GM18502 (cell line): ENCODE measurements around the gene CBX1.
"Not testable (repeated sequence)": the region's sequence is repeated elsewhere in the genome, so short reads cannot be mapped to it uniquely, and the experiment has no call there.

Experiments used
- ATAC-seq: cut with Tn5 transposase; IDR thresholded peaks from one replicate; pipeline ENCODE4 v1.9.1; 2021; ENCODE audit warnings: mild to moderate bottlenecking; ENCODE audit not compliant: unreplicated experiment, poor library complexity

CBX1 gene

DNA sequence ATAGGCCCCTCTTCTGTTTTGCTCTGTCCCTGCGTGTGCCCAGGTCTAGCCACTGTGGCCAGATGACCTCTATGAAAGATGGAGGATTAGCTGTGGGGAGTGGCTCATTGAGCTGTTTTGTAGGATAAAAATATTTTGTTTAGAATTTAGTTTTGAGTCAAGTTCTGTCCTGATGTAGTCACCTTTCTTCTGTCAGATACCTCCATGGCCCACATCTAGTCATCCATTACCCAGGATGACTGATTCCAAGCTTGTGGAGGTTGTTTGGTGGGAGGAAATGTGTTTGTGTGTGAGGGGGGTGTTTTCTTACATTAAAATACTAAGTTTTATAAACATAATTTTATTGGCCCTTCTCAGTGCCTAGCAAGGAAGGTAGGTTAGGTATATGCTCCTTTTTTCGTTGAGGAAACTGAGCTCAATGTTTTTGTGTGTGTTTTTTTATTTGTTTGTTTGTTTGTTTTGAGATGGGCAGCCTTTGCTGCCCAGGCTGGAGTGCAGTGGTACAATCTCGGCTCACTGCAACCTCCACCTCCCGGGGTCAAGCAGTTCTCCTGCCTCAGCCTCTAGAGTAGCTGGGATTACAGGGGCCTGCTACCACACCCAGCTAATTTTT lies 22.6 kb upstream of the CBX1 start:
- no peak for ATAC-seq

DNA sequence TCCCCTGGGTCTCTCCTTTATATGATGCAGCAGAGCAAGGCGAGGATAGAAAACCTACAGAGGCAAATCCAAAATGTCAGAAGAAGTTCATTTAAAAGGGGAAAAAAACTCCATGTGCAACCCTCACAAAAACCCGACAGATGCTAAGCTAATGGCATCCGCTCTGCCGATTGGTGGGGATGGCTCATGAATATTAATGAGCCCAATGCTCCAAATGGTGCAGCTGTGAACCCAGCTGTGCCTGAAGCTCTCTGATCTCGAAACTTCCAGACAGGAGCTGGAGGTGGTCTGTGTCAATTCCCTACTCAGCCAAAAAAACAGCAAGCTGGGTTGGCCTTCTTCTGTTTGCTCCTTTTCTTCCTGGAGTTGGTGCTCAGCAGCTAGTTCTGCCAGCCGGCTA lies 21.8 kb upstream of the CBX1 start:
- ATAC-seq = no peak

DNA sequence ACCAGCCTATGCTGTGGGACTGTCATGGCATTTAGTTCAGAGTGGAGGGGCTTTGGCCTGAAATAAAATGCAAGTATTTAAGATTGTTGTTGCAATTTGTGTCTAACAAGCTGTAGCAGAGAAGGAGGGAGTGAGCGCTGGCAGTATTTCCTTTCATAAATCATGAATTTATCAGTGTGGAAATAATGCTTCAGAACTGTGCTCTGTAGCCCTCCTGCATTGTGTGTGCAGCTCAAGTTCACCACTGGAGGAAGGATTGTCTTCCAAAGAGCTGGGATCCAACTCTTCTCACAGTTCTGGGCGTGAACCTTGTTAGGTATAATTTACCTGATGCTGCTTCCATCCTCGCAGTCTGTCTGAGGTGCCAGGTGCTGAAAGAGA lies 21.4 kb upstream of the CBX1 start:
- ATAC-seq = no peak

DNA sequence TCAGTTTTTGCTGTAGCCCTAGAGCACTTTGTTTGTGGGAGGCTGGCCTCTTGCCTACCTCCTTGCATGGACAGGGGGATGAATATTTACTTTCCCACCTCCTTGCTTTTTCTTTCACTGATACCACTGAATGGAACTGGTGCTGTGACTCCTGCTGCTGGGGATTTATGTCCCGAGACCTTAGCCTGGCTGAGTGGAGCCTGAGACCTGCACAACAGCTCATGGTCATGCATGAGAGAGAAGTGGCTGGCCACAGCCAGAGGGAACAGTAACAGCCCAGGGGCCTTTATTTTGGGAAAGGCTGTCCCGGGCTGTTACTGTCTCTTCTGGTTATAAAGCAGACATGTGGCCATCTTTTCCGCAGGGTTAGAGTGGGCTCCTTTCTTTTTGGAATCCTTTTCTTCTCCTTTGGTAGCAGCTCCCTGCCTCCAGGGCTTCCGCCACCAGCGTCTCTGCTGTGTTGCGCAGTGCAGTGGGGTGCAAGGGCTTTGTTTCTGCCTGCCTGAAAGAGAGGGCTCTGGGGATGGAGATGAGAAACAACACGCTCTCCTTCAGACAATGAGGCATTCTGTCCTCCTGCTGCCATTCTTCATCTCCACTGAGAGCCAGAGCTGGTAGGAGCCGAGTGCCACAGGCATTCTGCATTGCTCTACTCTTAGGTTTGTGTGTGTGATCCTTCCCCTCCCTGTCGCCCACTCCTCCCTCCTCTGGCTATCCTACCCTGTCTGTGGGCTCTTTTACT lies 20.8 kb upstream of the CBX1 start:
- no peak for ATAC-seq

DNA sequence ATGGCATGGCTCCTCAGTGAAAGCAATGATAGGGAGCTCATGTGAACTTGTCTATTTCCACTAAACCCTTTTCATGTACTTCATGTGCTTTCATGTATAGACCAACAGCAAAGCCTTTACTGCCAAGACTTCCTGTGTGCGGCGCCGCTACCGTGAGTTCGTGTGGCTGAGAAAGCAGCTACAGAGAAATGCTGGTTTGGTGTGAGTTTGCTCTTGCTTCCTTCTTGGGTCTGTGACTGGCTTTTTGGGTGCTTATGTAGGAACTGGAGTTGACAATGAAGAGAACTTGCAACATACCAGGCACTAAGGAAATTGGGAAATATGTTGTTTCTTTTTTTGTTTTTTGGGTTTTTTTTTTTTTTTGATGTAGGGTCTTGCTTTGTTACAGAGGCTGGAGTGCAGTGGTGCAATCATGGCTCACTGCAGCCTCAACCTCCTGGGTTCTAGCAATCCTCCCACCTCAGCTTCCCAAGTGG lies 12.0 kb upstream of the CBX1 start:
- no peak for ATAC-seq

DNA sequence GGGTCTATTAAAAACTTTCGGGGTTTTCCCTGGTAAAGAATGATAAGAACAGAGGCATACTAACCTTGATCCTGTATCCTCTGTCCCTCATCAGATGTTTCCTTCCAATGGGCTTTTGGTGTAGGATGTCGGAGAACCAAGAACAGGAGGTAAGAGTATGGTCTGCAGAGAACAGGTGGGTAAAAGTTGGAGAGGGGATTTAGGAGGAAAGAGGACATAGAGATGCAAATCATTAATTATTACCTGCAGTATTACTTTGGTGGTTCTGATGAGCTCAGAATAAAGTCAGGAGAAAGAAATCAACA lies 10.6 kb upstream of the CBX1 start:
- ATAC-seq = no peak

DNA sequence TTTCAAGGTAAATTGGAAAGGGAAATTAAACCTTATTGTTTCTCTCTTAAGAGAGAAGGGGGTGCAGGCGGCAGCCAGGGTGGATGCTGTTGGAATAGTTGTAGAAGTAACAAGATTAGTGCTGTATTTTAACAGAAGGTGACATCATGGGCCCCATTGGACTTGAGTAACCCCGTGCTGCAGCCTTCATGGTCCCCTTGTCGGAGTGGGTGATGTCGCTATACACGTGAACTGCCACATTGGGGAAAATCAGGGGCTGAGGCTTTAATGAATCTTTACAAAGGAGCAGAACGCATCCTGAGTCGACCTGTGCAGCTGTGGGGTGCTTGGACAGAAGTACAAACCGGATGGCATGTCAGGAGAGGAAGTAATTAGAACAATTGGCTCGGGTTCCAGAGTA lies 9.5 kb upstream of the CBX1 start:
- no peak for ATAC-seq

DNA sequence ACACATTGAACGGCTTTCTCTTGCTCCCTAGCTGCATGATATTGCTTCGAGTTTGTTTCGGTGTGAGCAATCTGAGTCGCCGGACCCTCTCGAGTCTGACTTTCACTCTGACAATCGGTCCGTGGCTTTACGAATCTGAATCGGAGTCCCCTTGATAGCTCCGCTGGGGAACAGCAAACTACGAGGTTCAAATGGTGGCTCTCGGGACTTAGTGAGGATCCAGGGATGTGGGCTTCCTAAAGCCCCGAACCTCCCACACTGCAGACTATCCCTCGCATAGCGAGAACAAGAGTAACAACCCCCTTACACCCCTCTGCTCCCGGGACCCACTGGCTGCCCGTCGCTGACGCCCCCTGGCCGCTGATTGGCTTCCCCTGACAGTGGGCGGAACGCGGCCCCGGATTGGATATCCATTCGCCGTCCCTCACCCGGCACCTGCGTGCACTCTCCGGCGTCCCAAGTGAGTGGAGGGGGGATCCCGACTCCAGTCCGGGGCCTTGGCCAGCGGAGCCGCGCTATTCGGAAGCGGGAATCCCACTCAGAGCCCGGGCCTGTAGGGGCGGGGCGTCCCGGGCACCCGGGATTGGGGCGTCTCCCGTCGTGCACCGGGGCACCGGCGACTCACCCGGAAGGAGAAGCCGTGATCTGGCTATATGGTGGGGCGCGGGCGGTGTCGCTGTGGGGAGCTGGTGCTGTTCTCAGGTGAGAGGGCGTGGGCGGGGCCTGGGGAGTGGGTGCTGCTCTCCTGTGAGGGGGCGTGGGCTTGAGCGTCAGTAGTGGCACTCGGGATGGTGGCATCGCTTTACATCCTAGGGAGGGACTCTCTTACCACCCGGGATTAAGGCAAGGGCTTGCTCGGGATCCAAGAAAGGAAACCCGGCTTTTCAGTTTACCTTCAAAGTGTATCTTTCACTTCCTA lies 6.1 kb upstream of the CBX1 start, which contains the start of gene SNX11:
Gene SNX11 (plus strand): TSS at position 630 of the 919 bp plus-strand sequence. CDS start 4,278 bp downstream, outside the sequence.
- ATAC-seq = peak; percentile 76

DNA sequence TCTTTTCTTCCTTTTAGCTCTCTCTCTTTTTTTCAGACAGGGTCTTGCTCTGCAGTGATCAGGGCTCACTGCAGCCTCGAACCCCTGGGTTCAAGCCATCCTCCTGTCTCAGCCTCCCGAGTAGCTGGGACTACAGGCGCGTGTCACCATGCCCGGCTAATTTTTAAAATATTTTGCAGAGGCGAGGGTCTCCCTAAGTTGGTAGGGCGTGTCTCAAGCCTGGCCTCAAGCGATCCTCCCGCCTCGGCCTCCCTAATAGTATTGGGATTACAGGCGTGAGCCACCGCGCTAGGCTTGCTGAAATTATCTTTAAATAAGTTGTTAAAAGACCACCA lies 5.5 kb upstream of the CBX1 start:
- no peak for ATAC-seq

DNA sequence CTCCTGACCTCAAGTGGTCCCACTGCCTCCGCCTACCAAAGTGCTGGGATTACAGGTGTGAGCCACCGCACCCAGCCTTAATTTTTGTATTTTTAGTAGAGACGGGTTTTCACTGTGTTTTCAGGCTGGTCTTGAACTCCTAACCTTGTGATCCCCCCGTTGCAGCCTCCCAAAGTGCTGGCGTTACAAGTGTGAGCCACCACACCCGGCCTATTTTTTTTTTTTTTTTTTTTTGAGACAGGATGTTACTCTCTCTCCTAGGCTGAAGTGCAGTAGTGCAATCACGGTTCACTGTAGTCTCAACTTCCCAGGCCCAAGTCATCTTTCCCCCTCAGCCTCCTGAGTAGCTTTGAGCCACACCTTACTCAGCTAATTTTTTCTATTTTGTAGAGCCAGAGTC lies 3.2 kb upstream of the CBX1 start:
- ATAC-seq = no peak

DNA sequence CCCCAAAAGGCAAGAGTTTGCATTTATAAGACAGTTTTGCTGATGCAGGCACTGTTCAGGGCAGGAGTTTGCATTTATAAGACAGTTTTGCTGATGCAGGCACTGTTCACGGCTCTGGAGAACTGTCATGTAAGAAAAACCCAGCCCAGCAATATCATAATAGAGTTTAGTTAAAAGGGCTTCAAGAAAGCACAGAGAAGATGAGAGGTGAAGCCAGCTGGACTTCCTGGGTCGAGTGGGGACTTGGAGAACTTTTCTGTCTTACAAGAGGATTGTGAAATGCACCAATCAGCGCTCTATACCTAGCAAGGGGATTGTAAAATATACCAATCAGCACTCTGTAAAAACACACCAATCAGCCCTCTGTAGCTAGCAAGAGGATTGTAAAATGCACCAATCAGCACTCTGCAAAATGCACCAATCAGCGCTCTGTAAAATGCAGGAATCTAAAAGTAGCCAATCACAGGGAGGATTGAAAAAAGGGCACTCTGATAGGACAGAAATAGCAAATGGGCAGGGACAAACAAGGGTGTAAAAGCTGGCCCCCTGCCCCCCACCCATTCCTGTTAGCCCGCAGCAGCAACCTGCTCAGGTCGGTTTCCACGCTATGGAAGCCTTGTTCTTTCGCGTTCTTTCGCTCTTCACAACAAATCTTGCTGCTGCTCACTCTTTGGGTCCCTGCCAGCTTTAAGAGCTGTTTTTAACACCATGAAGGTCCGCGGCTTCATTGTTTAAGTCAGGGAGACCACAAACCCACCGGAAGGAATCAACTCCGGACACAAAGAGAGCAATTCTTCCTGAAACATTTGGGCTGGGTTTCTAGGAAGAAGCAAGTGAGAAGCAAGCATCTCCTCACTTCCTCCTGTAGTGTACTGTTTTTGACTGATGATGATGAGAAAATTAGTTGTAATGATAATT lies 1.8 kb upstream of the CBX1 start:
- no peak for ATAC-seq

DNA sequence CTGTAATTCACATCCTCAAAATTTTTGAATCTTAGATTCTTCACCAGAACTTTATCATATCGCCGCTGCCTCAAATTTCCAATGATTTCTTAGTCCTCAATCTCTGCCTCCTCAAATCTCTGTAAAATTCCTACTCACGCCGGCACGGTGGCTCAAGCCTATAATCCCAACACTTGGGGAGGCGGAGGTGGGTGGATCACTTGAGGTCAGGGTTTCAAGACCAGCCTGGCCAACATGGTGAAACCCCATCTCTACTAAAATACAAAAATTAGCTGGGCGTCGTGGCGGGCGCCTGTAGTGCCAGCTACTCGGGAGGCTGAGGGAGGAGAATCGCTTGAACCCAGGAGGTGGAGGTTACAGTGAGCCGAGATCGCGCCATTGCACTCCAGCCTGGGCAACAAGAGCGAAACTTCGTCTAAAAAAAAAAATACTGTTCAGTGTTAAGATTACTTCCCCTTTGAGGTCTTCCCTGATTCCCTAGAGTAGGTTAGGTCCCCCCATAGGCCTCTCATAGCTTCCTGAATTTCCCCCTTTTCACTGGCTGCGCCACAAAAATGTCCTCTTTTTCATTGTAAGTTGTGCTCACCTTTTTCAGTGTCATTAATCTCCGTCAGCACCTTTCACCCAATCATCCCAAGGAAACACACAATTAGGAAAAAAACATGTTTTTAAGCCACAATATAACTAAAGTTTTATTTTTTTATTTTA lies 919 bp upstream of the CBX1 start:
- no peak for ATAC-seq

DNA sequence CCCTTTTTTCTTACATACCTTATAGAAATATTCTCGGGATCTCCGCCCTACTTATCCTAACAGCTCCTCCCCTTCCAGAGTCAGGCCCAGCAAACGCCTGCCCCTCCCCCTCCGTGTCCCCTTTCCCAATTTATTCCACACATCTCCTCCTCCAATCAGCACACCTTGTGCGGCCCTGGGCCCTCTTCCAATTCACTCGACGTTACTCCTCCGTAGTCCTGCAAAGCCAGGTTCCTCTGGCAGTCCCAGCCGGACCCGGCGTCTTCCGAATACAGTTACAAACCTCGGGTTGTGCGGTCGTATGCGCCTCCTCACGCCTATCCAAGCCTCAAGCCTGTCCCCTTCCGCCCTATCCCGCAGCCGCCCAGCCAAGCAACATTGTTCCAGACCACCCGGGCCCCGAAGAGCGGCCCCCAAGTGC lies 677 bp downstream of the CBX1 start:
- peak; percentile 8 for ATAC-seq

DNA sequence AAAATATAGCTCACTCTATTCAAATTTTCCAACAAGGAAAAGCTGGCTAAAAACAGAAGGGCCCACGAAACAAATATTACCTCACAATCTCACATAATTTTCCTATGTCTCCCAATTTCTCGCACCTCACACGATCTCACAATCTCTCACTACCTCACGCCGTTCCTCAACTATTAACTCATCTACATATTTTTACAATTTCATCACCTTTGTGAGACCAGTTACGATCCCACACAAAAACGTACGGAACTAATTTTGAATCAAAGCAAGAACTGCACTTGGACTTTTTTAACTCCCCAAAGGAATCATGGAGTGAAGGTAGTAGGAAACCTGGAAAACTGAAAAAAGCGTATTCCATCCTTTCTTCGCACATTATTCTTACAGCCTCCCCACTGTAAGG lies 1.1 kb downstream of the CBX1 start:
- no peak for ATAC-seq

DNA sequence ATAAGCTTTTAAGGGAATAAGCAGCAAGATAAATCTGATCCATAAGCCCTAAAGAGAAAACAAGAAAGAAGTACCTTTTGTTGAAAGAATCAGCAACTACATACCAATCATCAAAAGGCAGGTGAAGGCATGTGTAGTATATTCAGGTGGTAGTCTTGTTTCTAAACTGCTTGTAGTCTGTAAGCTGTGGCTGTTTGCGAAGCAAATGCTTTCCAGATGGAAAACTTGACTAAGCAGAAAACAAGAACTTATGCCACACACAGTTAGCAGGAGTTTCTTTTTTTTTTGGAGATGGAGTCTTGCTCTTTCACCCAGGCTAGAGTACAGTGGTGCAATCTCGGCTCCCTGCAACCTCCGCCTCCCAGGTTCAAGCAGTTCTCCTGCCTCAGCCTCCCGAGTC lies 5.7 kb downstream of the CBX1 start:
- no peak for ATAC-seq

DNA sequence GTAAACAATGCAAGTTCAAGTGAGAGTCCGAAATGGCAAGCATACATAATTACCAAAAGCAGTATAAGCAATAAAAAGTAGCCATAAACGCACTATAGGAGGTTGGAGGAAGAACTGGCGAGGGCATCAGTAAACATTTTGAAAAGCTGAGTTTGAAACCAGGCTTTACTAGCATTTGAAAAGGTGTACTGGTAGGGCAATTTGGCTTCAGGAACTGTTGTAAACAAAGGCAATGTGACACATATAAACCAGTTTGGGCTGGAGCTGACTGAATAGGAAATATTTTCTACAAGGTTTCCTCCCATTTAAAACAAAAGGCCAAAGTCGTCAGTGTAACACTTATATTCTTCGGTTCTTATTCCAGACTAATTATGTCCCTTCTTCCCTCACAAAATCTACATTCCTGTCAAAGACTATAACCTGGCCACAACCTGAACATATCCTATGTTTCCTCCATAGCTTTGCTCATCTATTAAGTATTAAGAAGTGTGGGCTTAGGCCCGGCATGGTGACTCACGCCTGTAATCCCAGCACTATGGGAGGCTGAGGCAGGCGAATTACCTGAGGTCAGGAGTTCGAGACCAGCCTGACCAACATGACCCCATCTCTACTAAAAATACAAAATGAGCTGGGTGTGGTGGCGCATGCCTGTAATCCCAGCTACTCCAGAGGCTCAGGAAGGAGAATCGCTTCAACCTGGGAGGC lies 7.8 kb downstream of the CBX1 start:
- no peak for ATAC-seq

DNA sequence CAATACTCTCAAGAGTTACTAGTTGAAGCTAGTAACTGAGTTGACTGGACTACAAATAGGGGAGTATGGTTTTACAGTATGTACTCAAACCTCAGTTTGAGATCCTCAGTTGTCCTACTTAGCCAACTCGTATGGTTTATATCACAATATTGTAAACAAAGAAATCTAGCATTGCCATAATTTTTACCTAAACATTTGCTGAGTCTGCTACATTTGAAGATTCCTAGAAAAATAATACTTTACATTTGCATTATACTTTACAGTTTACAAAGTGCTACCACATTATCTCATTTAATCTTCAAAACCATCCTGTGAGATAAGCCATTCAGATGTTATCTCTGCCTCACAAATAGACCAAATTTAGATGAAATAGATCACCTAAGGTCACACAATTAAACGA lies 16.3 kb downstream of the CBX1 start:
- no peak for ATAC-seq

DNA sequence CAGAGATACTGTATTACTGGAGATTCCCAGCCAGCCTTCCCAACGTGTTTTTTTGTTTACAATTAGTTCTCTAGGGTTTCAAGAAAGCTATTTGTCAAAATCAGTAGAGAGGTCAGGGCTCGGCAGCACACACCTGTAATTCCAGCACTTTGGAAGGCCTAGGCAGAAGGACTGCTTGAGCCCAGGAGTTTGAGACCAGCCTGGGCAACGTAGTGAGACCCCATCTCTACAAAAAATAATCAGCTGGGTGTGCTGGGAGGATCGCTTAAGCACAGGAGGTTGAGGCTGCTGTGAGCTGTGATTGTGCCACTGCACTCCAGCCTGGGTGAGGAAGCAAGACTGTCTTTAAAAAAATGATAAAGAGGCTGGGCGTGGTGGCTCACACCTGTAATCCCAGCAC lies 19.4 kb downstream of the CBX1 start:
- no peak for ATAC-seq

DNA sequence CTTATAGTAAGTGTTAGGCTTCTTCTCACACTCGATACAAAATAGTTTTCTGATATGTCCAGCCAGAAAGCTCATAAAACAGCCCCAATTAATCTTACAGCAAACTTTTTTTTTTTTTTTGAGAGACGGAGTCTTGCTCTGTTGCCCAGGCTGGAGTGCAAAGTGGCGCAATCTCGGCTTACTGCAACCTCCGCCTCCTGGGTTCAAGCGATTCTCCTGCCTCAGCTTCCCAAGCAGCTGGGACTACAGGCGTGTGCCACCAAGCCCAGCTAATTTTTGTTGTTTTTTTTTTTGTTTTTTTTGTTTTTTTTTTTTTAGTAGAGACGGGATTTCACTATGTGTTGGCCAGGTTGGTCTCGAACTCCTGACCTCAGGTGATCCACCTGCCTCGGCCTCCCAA lies 24.1 kb downstream of the CBX1 start:
- ATAC-seq = not testable (repeated sequence)
